Memory B cell (primary cell): ENCODE results near the gene SLC15A3.

Experiments
- ATAC-seq: fragments of 150-1000 bp; cut with Tn5 transposase; 2 replicates; pipeline ENCODE4 v1.10.0; 2021; ENCODE audit warnings: low read depth, mild to moderate bottlenecking, moderate library complexity
- DNase-seq, 2 donors: peaks; one replicate each; pipeline ENCODE4 v3.0.0; 2022; ENCODE audit warnings: low spot score in 2 of 2
- H3K27ac Mint-ChIP-seq: one replicate; pipeline ENCODE4 v1.8.0; 2022; ENCODE audit warnings: mild to moderate bottlenecking, moderate library complexity, mixed read lengths
- H3K27me3 Mint-ChIP-seq: one replicate; pipeline ENCODE4 v1.8.0; 2022; ENCODE audit warnings: mixed read lengths
- H3K36me3 Mint-ChIP-seq: one replicate; pipeline ENCODE4 v1.8.0; 2022; ENCODE audit warnings: mild to moderate bottlenecking, mixed read lengths
- H3K4me1 Mint-ChIP-seq: one replicate; pipeline ENCODE4 v1.8.0; 2022; ENCODE audit warnings: mixed read lengths
- H3K4me3 Mint-ChIP-seq: one replicate; pipeline ENCODE4 v1.8.0; 2022; ENCODE audit warnings: mild to moderate bottlenecking, moderate library complexity, mixed read lengths
- H3K9me3 Mint-ChIP-seq: one replicate; pipeline ENCODE4 v1.8.0; 2022; ENCODE audit warnings: mixed read lengths

Gene SLC15A3

DNA sequence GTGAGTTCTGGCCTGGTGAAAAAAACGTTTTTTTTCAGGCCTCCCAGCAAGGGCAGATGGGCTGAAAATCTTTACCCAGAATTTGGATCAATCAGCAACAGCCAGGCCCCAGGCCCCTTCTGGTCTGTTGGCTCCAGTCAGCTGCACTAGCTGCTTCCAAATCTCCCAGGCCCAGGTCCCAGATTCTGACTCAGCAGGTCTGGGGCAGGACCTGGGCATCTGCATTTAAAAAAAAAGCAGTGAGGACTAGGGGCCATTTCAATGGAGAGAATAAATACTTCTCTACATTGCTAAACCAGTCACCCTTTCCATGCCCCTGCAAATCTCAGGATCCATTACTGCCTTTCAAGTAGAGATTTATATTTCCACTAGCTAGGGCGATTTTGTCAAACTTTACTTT lies 4.3 kb downstream of the SLC15A3 start:
- H3K27ac Mint-ChIP-seq, result no peak overlapping the region
- H3K4me1 Mint-ChIP-seq, result peaks cover 49% of the 10 kb centered on the region
- H3K27me3 Mint-ChIP-seq, result no peaks in the 10 kb centered on the region
- DNase-seq, result no peak
- peaks cover 24% of the 10 kb centered on the region for H3K36me3 Mint-ChIP-seq
- H3K4me3 Mint-ChIP-seq, result no peak overlapping the region
- no peaks in the 10 kb centered on the region for H3K9me3 Mint-ChIP-seq
- ATAC-seq, result no peak

DNA sequence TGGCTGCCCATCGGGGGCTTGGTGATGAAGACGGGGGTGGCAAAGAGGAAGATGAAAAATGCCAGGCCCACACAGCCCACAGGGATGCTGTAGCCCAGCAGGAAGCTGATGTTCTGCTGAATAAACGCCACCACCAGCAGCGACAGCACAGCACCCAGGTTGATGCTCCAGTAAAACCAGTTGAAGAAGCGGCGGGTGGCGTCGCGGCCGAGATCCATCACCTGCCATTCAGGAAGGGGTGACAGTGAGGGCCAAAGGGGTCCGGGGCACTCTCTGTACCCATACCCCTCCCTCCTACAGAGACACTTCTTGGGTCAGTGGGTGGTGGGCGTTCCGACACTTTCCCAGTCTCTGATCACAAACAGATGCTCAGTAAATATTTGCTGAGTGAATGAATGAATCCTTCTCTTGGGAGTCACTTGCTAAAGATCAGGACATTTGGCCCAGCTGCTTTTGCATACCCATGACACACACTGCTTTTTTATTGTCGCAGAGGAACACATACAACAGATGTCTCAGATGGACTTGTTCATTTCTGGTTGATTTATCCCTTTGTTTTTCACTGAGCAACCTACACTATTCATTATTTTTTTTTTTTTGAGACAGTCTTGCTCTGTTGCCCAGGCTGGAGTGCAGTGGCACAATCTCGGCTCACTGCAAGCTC lies 5.2 kb downstream of the SLC15A3 start:
- Mint-ChIP-seq H3K36me3 (peaks cover 22% of the 10 kb centered on the region), H3K4me3 (no peak overlapping the region), H3K4me1 (peaks cover 49% of the 10 kb centered on the region), H3K27me3 (no peaks in the 10 kb centered on the region), H3K27ac (peak overlapping the region; percentile 1), H3K9me3 (no peaks in the 10 kb centered on the region)
- DNase-seq (no peak), ATAC-seq (no peak)

DNA sequence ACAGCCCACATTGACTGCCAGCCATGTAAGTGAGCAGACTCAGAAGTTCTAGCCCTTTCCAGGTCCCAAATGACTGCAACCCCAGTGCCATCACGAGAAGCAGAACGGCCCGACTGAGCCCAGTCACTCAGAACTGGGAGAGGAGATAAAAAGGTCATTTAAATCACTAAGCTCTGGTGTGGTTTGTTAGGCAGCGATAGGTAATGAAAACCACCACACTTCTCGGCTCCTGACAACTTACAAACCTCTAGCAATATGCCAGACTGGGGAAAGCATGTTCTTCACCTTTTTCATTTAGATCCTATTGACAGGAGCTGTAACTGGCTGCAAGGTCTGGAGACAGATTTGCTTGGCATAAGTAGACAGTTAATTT lies 6.7 kb downstream of the SLC15A3 start:
- ATAC-seq, result no peak
- Mint-ChIP-seq H3K4me3 (no peak overlapping the region), H3K27me3 (no peaks in the 10 kb centered on the region), H3K36me3 (peaks cover 29% of the 10 kb centered on the region), H3K9me3 (no peaks in the 10 kb centered on the region), H3K27ac (peak overlapping the region; percentile 53), H3K4me1 (peaks cover 55% of the 10 kb centered on the region)
- DNase-seq, result no peak

GRCh38 chr11:60944490-60945294 lies 7.3 kb downstream of the SLC15A3 start:
- peaks cover 30% of the 10 kb centered on the region for H3K36me3 Mint-ChIP-seq
- ATAC-seq (peak; percentile 71), DNase-seq (no peak)
- H3K4me3 Mint-ChIP-seq, result no peak overlapping the region
- no peaks in the 10 kb centered on the region for H3K9me3 Mint-ChIP-seq
- H3K4me1 Mint-ChIP-seq, result peaks cover 53% of the 10 kb centered on the region
- H3K27ac Mint-ChIP-seq, result peak overlapping the region; percentile 53
- no peaks in the 10 kb centered on the region for H3K27me3 Mint-ChIP-seq

GRCh38 chr11:60942970-60943565 lies 8.9 kb downstream of the SLC15A3 start:
- Mint-ChIP-seq H3K4me1 (peaks cover 43% of the 10 kb centered on the region), H3K27ac (peak overlapping the region; percentile 20), H3K9me3 (no peaks in the 10 kb centered on the region), H3K27me3 (no peaks in the 10 kb centered on the region), H3K4me3 (no peak overlapping the region), H3K36me3 (peaks cover 43% of the 10 kb centered on the region)
- ATAC-seq (no peak), DNase-seq (no peak)

DNA sequence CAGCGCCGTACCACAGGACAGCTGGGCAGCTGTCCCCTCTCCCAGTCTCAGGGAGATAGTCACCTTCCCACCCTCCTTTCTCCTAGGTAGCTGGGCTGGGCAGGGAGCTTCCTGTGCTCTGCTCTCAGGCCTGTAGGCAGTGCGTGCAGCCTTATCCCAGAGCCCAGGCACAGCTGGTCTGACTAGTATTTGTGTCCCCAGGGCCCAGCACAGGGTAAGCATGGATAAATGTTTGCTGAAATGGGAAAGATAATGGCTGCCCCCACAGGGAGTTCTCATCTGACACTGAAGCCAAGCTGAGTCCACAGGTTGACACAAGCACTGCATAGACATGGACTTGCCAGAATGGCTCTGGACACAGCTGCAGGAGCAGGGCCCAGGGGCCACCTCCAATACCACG lies 9.8 kb downstream of the SLC15A3 start:
- Mint-ChIP-seq H3K36me3 (peaks cover 44% of the 10 kb centered on the region), H3K4me3 (peak overlapping the region; percentile 21), H3K27me3 (no peaks in the 10 kb centered on the region), H3K27ac (no peak overlapping the region), H3K9me3 (no peaks in the 10 kb centered on the region), H3K4me1 (peaks cover 43% of the 10 kb centered on the region)
- ATAC-seq, result no peak
- no peak for DNase-seq

GRCh38 chr11:60941371-60942119 lies 10.4 kb downstream of the SLC15A3 start:
- ATAC-seq, result peak; percentile 58
- Mint-ChIP-seq H3K27me3 (no peaks in the 10 kb centered on the region), H3K4me1 (peaks cover 43% of the 10 kb centered on the region), H3K27ac (peak overlapping the region; percentile 45), H3K9me3 (no peaks in the 10 kb centered on the region), H3K4me3 (peak overlapping the region; percentile 21), H3K36me3 (peaks cover 46% of the 10 kb centered on the region)
- no peak for DNase-seq

DNA sequence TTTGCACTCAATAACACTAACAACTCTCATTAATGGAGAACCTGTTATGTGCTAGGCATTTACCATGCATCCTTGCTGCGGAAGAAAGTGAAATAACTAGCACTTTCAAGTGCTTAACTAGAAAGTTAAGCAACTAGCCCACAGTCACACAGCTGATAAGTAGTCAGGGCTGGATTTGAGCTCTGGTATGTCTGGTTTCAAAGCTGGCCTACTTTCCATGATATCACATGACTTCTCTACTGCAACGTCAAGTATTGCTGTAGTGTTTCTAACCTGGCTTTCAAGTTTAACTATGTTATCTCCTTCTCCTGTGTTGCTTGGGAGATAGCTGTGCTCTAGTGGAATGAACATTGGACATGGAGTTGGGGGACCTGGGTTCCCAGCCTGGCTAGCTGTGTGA lies 12.1 kb downstream of the SLC15A3 start:
- H3K9me3 Mint-ChIP-seq, result no peaks in the 10 kb centered on the region
- ATAC-seq, result no peak
- H3K27me3 Mint-ChIP-seq, result no peaks in the 10 kb centered on the region
- peaks cover 40% of the 10 kb centered on the region for H3K4me1 Mint-ChIP-seq
- no peak for DNase-seq
- peak overlapping the region; percentile 61 for H3K27ac Mint-ChIP-seq
- H3K4me3 Mint-ChIP-seq, result no peak overlapping the region
- H3K36me3 Mint-ChIP-seq, result peaks cover 35% of the 10 kb centered on the region

DNA sequence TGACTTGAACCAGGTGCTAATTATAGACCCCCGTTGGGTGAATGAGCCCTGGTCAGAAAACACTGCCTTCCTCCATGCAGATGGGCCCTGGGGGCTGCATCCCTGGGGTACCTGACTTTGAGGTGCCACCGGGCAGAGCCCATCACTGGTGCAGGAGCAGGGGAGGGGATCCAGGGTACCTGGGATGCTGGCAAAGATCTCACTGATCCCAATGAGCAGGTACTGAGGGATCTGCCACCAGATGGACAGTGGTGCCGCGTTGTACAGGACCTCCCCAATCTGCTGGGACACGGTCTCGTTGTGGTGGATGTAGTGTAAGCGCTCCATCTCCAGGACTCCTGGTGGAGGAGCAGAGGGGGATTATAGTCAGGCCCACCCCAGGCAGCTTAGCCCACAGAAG lies 12.7 kb downstream of the SLC15A3 start:
- no peak for DNase-seq
- Mint-ChIP-seq H3K4me3 (no peak overlapping the region), H3K4me1 (peaks cover 39% of the 10 kb centered on the region), H3K27me3 (no peaks in the 10 kb centered on the region), H3K27ac (no peak overlapping the region), H3K36me3 (peaks cover 29% of the 10 kb centered on the region), H3K9me3 (no peaks in the 10 kb centered on the region)
- no peak for ATAC-seq

GRCh38 chr11:60938500-60938899 lies 13.5 kb downstream of the SLC15A3 start:
- H3K27me3 Mint-ChIP-seq, result no peaks in the 10 kb centered on the region
- ATAC-seq, result no peak
- H3K4me3 Mint-ChIP-seq, result no peak overlapping the region
- no peak for DNase-seq
- H3K9me3 Mint-ChIP-seq, result no peaks in the 10 kb centered on the region
- peaks cover 40% of the 10 kb centered on the region for H3K4me1 Mint-ChIP-seq
- peaks cover 26% of the 10 kb centered on the region for H3K36me3 Mint-ChIP-seq
- peak overlapping the region; percentile 42 for H3K27ac Mint-ChIP-seq

GRCh38 chr11:60937811-60938210 lies 14.2 kb downstream of the SLC15A3 start:
- DNase-seq, result no peak
- ATAC-seq, result no peak
- Mint-ChIP-seq H3K36me3 (peaks cover 26% of the 10 kb centered on the region), H3K9me3 (no peaks in the 10 kb centered on the region), H3K27ac (peak overlapping the region; percentile 42), H3K4me1 (peaks cover 41% of the 10 kb centered on the region), H3K4me3 (no peak overlapping the region), H3K27me3 (no peaks in the 10 kb centered on the region)

GRCh38 chr11:60937144-60937527 lies 14.8 kb downstream of the SLC15A3 start:
- Mint-ChIP-seq H3K9me3 (no peaks in the 10 kb centered on the region), H3K4me3 (no peak overlapping the region), H3K36me3 (peaks cover 26% of the 10 kb centered on the region), H3K27ac (peak overlapping the region; percentile 53), H3K27me3 (no peaks in the 10 kb centered on the region), H3K4me1 (peaks cover 39% of the 10 kb centered on the region)
- ATAC-seq (no peak), DNase-seq (no peak)

DNA sequence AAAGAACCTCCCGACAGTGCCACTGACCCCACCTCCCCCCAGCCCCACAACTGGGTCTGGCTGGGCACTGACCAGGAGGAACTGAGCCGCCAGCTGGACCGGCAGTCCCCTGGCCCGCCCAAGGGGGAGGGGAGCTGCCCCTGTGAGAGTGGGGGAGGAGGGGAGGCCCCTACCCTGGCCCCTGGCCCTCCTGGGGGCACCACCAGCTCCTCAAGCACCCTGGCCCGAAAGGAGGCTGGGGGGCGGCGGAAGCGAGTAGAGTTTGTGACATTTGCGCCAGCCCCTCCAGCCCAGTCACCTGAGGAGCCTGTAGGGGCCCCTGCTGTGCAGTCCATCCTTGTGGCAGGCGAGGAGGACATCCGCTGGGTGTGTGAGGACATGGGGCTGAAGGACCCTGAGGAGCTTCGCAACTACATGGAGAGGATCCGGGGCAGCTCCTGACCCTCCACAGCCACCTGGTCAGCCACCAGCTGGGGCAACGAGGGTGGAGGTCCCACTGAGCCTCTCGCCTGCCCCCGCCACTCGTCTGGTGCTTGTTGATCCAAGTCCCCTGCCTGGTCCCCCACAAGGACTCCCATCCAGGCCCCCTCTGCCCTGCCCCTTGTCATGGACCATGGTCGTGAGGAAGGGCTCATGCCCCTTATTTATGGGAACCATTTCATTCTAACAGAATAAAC lies 15.4 kb downstream of the SLC15A3 start:
- peak overlapping the region; percentile 88 for H3K27ac Mint-ChIP-seq
- ATAC-seq (no peak), DNase-seq (no peak)
- peaks cover 26% of the 10 kb centered on the region for H3K36me3 Mint-ChIP-seq
- H3K9me3 Mint-ChIP-seq, result no peaks in the 10 kb centered on the region
- H3K4me3 Mint-ChIP-seq, result no peak overlapping the region
- H3K4me1 Mint-ChIP-seq, result peaks cover 38% of the 10 kb centered on the region
- no peaks in the 10 kb centered on the region for H3K27me3 Mint-ChIP-seq
